Suprapubic skin (tissue), 4 donors: ENCODE data around the gene ZRSR2. TPM values are rescaled to one million over a fixed set of nuclear protein-coding genes. Genes with fewer than 3 reads are reported as not detected.

ENCODE experiments used
- DNase-seq, 2 donors: peaks; one replicate each; pipeline ENCODE4 v3.0.0-alpha.2; 2019; ENCODE audit warnings: low spot score in 2 of 2
- H3K27ac ChIP-seq: fragments of 200-600 bp; sonication (generic); one replicate; pipeline ENCODE4 v1.5.1; 2019
- H3K27me3 ChIP-seq: fragments of 200-600 bp; sonication (generic); one replicate; pipeline ENCODE4 v1.5.1; 2019
- H3K36me3 ChIP-seq: fragments of 200-600 bp; sonication (generic); one replicate; pipeline ENCODE4 v1.5.1; 2019
- H3K4me1 ChIP-seq: fragments of 200-600 bp; sonication (generic); one replicate; pipeline ENCODE4 v1.5.1; 2019
- H3K4me3 ChIP-seq: fragments of 200-600 bp; sonication (generic); one replicate; pipeline ENCODE4 v1.5.1; 2019; ENCODE audit warnings: mild to moderate bottlenecking
- H3K9me3 ChIP-seq: fragments of 200-600 bp; sonication (generic); one replicate; pipeline ENCODE4 v1.5.1; 2019
- CTCF ChIP-seq, 2 donors: fragments of 200-600 bp in 1 of 2; fragments of 450-650 bp in 1 of 2; sonication (generic) in 1 of 2; IDR thresholded peaks; one replicate each; pipeline ENCODE4 v1.5.1; 2016 to 2019; ENCODE audit warnings: antibody characterized with exemption in 2 of 2, mild to moderate bottlenecking in 1 of 2, moderate library complexity in 1 of 2
- EP300 ChIP-seq: sonication (generic); formaldehyde crosslinking; IDR thresholded peaks from one replicate; pipeline ENCODE4 v1.6.1; 2017; ENCODE audit warnings: antibody characterized with exemption
- POLR2A ChIP-seq, 2 donors: fragments of 450-650 bp; IDR thresholded peaks; one replicate each; pipeline ENCODE4 v1.6.1; 2017; ENCODE audit warnings: antibody characterized with exemption in 2 of 2, mild to moderate bottlenecking in 2 of 2, moderate library complexity in 2 of 2
- POLR2AphosphoS5 ChIP-seq, 3 donors: sonication (generic); formaldehyde crosslinking; IDR thresholded peaks; one replicate each; pipeline ENCODE4 v1.6.1; 2017; ENCODE audit warnings: antibody characterized with exemption in 3 of 3
- WGBS: methylation state at CpG from one replicate; pipeline ENCODE4 v1.1.5; 2018; 5-methylcytosine and 5-hydroxymethylcytosine counted together
- total RNA-seq, 4 donors: library from RNA; depleted of rRNA; stranded (reverse); fragments of >200 nt; gene quantifications; one replicate each; pipeline ENCODE4 v1.1.0, GENCODE V29; 2016

The ZRSR2 gene
- total RNA-seq, 4 donors from 2014 or later = 2.3 to 11.5 (median 6.1) TPM

DNA sequence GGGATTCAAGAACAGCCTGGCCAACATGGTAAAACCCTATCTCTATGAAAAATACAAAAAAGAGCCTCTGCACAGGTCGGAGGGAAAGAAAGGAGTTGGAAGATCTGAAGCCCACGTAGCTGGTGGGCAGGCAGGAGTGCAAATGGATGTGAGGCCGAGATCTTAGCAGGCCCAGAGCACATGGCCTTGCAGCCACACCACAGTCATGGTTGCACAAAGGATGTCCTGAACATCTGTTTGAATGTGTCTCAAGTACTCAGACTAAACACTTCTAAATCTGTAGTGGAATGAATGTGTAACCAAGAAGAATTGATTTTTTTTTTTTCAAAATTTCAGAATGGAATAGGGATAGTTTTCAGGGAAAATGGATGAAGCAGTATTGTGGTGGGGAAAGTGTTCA, 41.4 kb upstream of the ZRSR2 start:
- Histone ChIP-seq H3K27ac (peak overlapping the region; percentile 82), H3K27me3 (no peaks in the 10 kb centered on the region), H3K4me1 (peaks cover 12% of the 10 kb centered on the region), H3K4me3 (no peak overlapping the region), H3K9me3 (no peaks in the 10 kb centered on the region), H3K36me3 (no peaks in the 10 kb centered on the region)
- no peak for TF ChIP-seq CTCF (IDR thresholded peaks at IDR 0.05)
- TF ChIP-seq EP300 = no peak
- no peak for TF ChIP-seq POLR2A (IDR thresholded peaks at IDR 0.05)
- no peak for TF ChIP-seq POLR2AphosphoS5 (IDR thresholded peaks at IDR 0.05)
- WGBS = 91% methylated on average over 3 of the region's 3 CpGs
- no peak for DNase-seq

DNA sequence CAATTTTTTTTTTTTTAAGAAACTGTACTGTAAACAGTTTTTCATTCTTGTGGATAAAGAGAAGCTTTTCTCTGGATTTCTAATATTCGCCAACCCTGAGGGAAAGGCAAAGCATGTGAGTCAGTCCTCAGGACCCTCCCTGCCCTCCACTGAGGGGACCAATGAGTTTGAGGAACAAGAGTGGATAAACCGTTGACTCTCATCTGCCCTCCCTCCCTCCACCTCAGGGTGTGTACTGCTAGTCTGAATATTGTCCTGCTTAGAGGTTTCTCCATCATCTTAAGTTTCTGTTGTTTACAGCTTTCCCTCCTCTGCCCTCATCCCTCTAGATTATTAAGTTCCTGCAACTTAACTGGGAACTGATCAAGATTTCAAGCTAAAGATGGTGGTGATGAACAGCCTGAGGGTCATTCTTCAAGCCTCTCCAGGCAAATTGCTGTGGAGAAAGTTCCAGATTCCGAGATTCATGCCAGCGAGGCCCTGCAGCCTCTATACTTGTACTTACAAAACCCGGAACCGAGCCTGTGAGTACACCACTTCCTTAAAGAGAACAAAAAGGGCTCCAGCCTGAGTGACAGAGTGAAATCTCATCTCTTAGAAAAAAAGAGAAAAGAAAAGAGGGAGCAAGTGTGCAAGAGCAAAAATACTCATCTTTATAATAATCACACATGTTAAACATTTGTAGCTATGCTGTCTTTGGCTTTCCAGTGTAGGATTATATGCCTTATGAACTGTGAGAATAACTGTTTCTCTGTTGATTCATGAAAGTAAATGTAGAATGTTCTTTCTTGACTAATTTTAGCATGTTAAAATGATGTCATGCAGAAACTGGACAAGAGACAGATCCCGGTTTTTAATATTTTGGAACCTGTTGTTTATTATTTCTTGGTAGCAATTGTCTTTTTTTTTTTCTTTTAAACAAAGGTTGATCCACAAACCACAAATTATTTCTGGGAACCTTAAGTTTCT, 40.4 kb upstream of the ZRSR2 start:
- TF ChIP-seq POLR2AphosphoS5 (IDR thresholded peaks at IDR 0.05) = no peak
- no peak for TF ChIP-seq POLR2A (IDR thresholded peaks at IDR 0.05)
- TF ChIP-seq CTCF (IDR thresholded peaks at IDR 0.05) = no peak
- no peak for TF ChIP-seq EP300
- DNase-seq = no peak
- WGBS = 49% methylated on average over 7 of the region's 7 CpGs
- Histone ChIP-seq H3K4me1 (peaks cover 12% of the 10 kb centered on the region), H3K27ac (peak overlapping the region; percentile 82), H3K4me3 (no peak overlapping the region), H3K27me3 (no peaks in the 10 kb centered on the region), H3K9me3 (no peaks in the 10 kb centered on the region), H3K36me3 (no peaks in the 10 kb centered on the region)

GRCh38 chrX:15750611-15751154, 39.6 kb upstream of the ZRSR2 start:
- DNase-seq = no peak
- TF ChIP-seq EP300 (no peak), POLR2AphosphoS5 (IDR thresholded peaks at IDR 0.05) (no peak), CTCF (IDR thresholded peaks at IDR 0.05) (no peak), POLR2A (IDR thresholded peaks at IDR 0.05) (no peak)
- Histone ChIP-seq H3K4me1 (peaks cover 12% of the 10 kb centered on the region), H3K27me3 (no peaks in the 10 kb centered on the region), H3K27ac (peak overlapping the region; percentile 82), H3K9me3 (no peaks in the 10 kb centered on the region), H3K4me3 (no peak overlapping the region), H3K36me3 (no peaks in the 10 kb centered on the region)
- WGBS = 58% methylated on average over 5 of the region's 5 CpGs

DNA sequence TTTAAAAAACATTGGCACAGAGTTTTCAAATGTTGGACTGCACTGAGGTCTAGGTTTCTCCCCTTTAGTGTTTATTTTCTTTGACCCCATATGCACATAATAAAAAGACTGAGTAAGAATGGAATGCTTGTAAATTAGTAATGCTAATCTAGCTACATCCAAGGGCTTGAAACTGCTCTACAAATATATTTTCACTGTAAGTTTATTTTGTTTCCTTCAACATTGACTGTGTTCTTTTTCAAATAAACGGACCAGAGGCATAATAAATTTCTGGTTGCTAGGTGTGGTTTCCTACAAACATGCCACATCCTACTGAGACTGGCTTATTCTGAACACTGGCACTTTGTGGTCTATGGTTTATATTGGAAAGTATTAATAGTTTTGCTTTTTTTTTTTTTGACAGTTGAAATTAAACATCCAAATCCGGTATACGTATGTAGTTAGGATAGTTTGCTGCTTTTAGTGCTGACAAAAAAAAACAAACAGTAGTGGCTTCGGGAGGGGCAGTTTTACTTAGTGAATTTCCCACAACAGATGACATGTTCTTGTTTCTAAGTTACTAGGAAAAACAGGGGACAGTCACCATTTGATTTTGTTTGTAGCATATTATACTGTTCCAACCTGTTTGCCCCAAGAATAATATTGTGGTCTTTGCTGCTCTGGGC, 39.0 kb upstream of the ZRSR2 start:
- TF ChIP-seq CTCF (IDR thresholded peaks at IDR 0.05) (no peak), EP300 (no peak), POLR2AphosphoS5 (IDR thresholded peaks at IDR 0.05) (no peak), POLR2A (IDR thresholded peaks at IDR 0.05) (no peak)
- no peaks in the 10 kb centered on the region for H3K36me3 ChIP-seq
- no peak for DNase-seq
- H3K9me3 ChIP-seq = no peaks in the 10 kb centered on the region
- WGBS = 32% methylated on average over 4 of the region's 4 CpGs
- H3K27me3 ChIP-seq = no peaks in the 10 kb centered on the region
- H3K27ac ChIP-seq = peak overlapping the region; percentile 82
- H3K4me1 ChIP-seq = peaks cover 12% of the 10 kb centered on the region
- no peak overlapping the region for H3K4me3 ChIP-seq

DNA sequence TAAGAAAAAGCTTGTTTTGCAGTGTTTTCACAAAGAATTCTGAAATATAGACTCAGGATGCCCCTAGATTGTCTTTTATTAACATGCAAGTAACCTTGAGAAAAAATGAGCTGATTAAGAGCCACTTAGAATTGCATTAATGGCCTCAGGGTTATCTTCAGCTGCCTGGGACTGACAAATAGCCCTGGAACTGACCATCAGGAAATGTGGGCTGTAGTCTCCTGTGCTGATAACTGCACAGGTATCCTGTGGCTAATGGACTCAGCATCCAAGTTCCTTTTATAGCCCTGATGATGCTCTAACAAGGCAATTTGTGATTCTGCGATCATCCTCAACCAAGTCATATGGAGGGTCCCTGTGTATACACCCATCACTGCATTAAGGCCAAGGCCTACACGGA, 35.2 kb upstream of the ZRSR2 start:
- H3K9me3 ChIP-seq = no peaks in the 10 kb centered on the region
- no peaks in the 10 kb centered on the region for H3K36me3 ChIP-seq
- WGBS = 100% methylated on average over 1 of the region's 2 CpGs
- H3K27me3 ChIP-seq = no peaks in the 10 kb centered on the region
- no peak overlapping the region for H3K27ac ChIP-seq
- no peak overlapping the region for H3K4me3 ChIP-seq
- peaks cover 8% of the 10 kb centered on the region for H3K4me1 ChIP-seq
- TF ChIP-seq POLR2AphosphoS5 (IDR thresholded peaks at IDR 0.05) (no peak), EP300 (no peak), POLR2A (IDR thresholded peaks at IDR 0.05) (no peak), CTCF (IDR thresholded peaks at IDR 0.05) (no peak)
- DNase-seq = no peak
